ENCODE data around the gene LHX2.

DNA sequence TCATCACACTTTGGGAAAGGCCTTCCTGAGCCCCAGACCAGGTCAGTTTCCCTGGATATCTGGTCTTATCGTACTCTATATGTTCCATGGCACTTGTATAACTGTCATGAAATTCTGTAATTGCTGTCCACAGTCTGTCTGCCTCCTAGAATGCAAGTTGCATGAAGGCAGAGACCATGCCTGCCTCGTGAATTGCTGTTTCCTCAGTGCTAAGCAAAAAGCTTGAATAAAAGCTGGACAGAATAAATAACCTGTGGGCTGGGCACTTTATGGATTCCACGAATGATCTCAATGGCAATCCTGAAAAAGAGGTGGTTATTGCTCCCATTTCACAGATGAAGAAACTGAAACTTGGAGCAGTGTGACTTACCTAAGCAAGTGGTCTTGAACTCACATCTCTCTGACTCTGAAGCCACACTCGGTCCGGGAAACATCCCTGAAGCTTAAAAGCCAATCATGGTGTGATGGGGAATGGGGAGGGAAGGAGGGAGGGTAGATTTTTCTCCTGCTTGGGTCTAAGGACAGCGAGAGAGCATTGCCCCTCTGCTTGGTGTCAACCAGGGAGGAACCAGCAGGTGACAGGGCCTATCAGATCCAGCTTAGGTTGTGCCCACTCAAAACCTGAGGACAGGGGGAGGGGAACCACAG lies 13.2 kb upstream of the LHX2 start:
- TF ChIP-seq, protein P1, sequence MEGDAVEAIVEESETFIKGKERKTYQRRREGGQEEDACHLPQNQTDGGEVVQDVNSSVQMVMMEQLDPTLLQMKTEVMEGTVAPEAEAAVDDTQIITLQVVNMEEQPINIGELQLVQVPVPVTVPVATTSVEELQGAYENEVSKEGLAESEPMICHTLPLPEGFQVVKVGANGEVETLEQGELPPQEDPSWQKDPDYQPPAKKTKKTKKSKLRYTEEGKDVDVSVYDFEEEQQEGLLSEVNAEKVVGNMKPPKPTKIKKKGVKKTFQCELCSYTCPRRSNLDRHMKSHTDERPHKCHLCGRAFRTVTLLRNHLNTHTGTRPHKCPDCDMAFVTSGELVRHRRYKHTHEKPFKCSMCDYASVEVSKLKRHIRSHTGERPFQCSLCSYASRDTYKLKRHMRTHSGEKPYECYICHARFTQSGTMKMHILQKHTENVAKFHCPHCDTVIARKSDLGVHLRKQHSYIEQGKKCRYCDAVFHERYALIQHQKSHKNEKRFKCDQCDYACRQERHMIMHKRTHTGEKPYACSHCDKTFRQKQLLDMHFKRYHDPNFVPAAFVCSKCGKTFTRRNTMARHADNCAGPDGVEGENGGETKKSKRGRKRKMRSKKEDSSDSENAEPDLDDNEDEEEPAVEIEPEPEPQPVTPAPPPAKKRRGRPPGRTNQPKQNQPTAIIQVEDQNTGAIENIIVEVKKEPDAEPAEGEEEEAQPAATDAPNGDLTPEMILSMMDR (IDR thresholded peaks at IDR 0.05): no peak
- TF ChIP-seq POLR2A (IDR thresholded peaks at IDR 0.05) (no peak), POLR2AphosphoS5 (IDR thresholded peaks at IDR 0.05) (no peak), EP300 (IDR thresholded peaks at IDR 0.05) (no peak)
